HepG2 (cell line): Measurements from ENCODE around the gene ENO3. TPM values are rescaled to one million over a fixed set of nuclear protein-coding genes. Genes with fewer than 3 reads are reported as not detected.

ENCODE experiments used
- ATAC-seq: fragments of 200-7000 bp; cut with Tn5 transposase; 3 replicates; pipeline ENCODE4 v1.9.1; 2020; ENCODE audit warnings: mild to moderate bottlenecking, moderate library complexity
- BruUV-seq: library from RNA; stranded (reverse); fragments of 400-500 nt; replicated peaks from 2 replicates; lab custom pipeline; 2021; lab: Mats Ljungman, UMichigan
- CTCF ChIA-PET: fragments of 300-600 bp; formaldehyde crosslinking; extraction: SDS; loops from one replicate; lab custom pipeline; 2021; ENCODE audit warnings: low total read pairs, inconsistent platforms, low intra/inter-chr PET ratio; lab: Yijun Ruan, JAX
- POLR2A ChIA-PET: fragments of 350-600 bp; sonication (Branson Sonifier 250); formaldehyde crosslinking; loops from one replicate; lab custom pipeline; 2020; ENCODE audit warnings: antibody characterized with exemption, inconsistent platforms; lab: Yijun Ruan, JAX
- DNase-seq: peaks from one replicate; pipeline ENCODE4 v3.0.0-alpha.2; 2015; ENCODE audit warnings: low spot score
- FAIRE-seq: peaks from 3 replicates; lab custom pipeline; 2011; peaks lifted over from hg19 to GRCh38; lab: Jason Lieb, UNC
- H2AFZ ChIP-seq: one replicate; pipeline ENCODE4 v1.6.1; 2011; ENCODE audit warnings: low read length, inconsistent platforms
- H3K27ac ChIP-seq: fragments of 300-600 bp; 3 replicates; pipeline ENCODE4 v1.8.0; 2011; ENCODE audit warnings: mixed run types, mild to moderate bottlenecking, mixed read lengths, low read length, inconsistent platforms; ENCODE audit not compliant: insufficient read depth; ENCODE audit errors: extremely low read length
- H3K27me3 ChIP-seq, 2 experiments: fragments of 200-600 bp in 1 of 2; 2 replicates in 1 of 2; 3 replicates in 1 of 2; pipeline versions ENCODE4 v1.6.0 to v1.8.0; 2011; ENCODE audit warnings: low read length in 2 of 2, mild to moderate bottlenecking in 2 of 2, moderate library complexity in 2 of 2, inconsistent platforms in 1 of 2; ENCODE audit not compliant: insufficient read depth in 2 of 2, control insufficient read depth in 1 of 2
- H3K36me3 ChIP-seq, 2 experiments: fragments of 200-600 bp in 1 of 2; replicated peaks in 1 of 2; 2 replicates in 1 of 2; 3 replicates in 1 of 2; pipeline versions ENCODE4 v1.5.1 to v1.8.0; 2011; ENCODE audit warnings: low read length in 2 of 2, inconsistent platforms in 1 of 2; ENCODE audit not compliant: insufficient read depth in 2 of 2, control insufficient read depth in 1 of 2
- H3K4me1 ChIP-seq: 2 replicates; pipeline ENCODE4 v1.5.1; 2012; ENCODE audit warnings: low read length, inconsistent platforms; ENCODE audit not compliant: insufficient read depth
- H3K4me2 ChIP-seq: 2 replicates; pipeline ENCODE4 v1.6.0; 2011; ENCODE audit warnings: low read depth, low read length, inconsistent platforms
- H3K4me3 ChIP-seq, 3 experiments: fragments of 200-600 bp in 1 of 3; sonication (generic), shearing (Covaris generic) in 1 of 3; replicated peaks in 1 of 3; 2 replicates each; pipeline ENCODE4 v1.5.1; 2011 to 2016; ENCODE audit warnings: low read length in 3 of 3, inconsistent platforms in 2 of 3, low read depth in 2 of 3, mild to moderate bottlenecking in 2 of 3, control low read depth in 1 of 3, mixed read lengths in 1 of 3; ENCODE audit not compliant: insufficient read depth in 1 of 3
- H3K79me2 ChIP-seq: one replicate; pipeline ENCODE4 v1.6.1; 2011; ENCODE audit warnings: low read length, inconsistent platforms; ENCODE audit not compliant: insufficient read depth
- H3K9ac ChIP-seq: 2 replicates; pipeline ENCODE4 v1.6.0; 2011; ENCODE audit warnings: mild to moderate bottlenecking, low read depth, low read length, inconsistent platforms; ENCODE audit not compliant: insufficient read depth
- H3K9me3 ChIP-seq: 2 replicates; pipeline ENCODE4 v1.5.1; 2012; ENCODE audit warnings: mild to moderate bottlenecking, low read length
- H4K20me1 ChIP-seq: 2 replicates; pipeline ENCODE4 v1.6.0; 2011; ENCODE audit warnings: inconsistent platforms, mild to moderate bottlenecking, low read length, moderate library complexity; ENCODE audit not compliant: insufficient read depth
- PATZ1 ChIP-seq: sonication (generic); formaldehyde crosslinking; IDR thresholded peaks from 2 replicates; pipeline ENCODE4 v1.4.0; 2020; ENCODE audit warnings: missing genetic modification reagents
- ZNF792 ChIP-seq: IDR thresholded peaks from 2 replicates; pipeline ENCODE4 v1.6.1; 2016
- WGBS: methylation state at CpG from one replicate; pipeline ENCODE4 v1.1.6; 2017; ENCODE audit warnings: low lambda C conversion rate; 5-methylcytosine and 5-hydroxymethylcytosine counted together
- in situ Hi-C: cut with HindIII; loops from 2 replicates; pipeline ENCODE4 v1.10.0; 2017; ENCODE audit warnings: low pct_unique_long_range_greater_than_20kb; ENCODE audit not compliant: extremely low pct_ligation_motif_present
- intact Hi-C: fragments of 100-400 bp; cut with micrococcal nuclease; formaldehyde crosslinking; loops from one replicate; pipeline ENCODE4 v1.10.0; 2022; ENCODE audit not compliant: unreplicated experiment
- polyA plus RNA-seq, 8 experiments: library from polyadenylated mRNA; depleted of rRNA in 3 of 8; stranded (reverse) in 7 of 8; unstranded in 1 of 8; fragments of >200 nt; fragmentation: Illumina TruSeq in 4 of 8; extraction: Trizol in 4 of 8; gene quantifications; 2 replicates each; pipeline versions ENCODE4 v1.2.1 to v1.2.3, GENCODE V29; 2011 to 2016; ENCODE audit warnings: low read depth in 4 of 8, missing spikeins in 1 of 8, mixed read lengths in 1 of 8; ENCODE audit not compliant: insufficient read depth in 1 of 8
- total RNA-seq, 5 experiments: library from RNA; depleted of rRNA; stranded (reverse); fragments of >200 nt; fragmentation: Illumina TruSeq; extraction: Trizol; gene quantifications; 2 replicates each; pipeline ENCODE4 v1.2.3, GENCODE V29; 2016; ENCODE audit warnings: low read depth in 1 of 5
- TF ChIP-seq, protein P1 (sequence below): sonication (generic); formaldehyde crosslinking; IDR thresholded peaks from 2 replicates; pipeline ENCODE4 v1.4.0; 2020; ENCODE audit warnings: mild to moderate bottlenecking, missing genetic modification reagents
- TF ChIP-seq, protein P2 (sequence below): sonication (generic); IDR thresholded peaks from 2 replicates; pipeline ENCODE4 v1.6.1; 2016; ENCODE audit warnings: low read depth, borderline replicate concordance

Gene ENO3
- total and polyA plus RNA-seq, 2 of the 13 experiments (the other 11 are each of a cell fraction or from before 2014, with no cell fraction given): 59.8 to 69.8 TPM

DNA sequence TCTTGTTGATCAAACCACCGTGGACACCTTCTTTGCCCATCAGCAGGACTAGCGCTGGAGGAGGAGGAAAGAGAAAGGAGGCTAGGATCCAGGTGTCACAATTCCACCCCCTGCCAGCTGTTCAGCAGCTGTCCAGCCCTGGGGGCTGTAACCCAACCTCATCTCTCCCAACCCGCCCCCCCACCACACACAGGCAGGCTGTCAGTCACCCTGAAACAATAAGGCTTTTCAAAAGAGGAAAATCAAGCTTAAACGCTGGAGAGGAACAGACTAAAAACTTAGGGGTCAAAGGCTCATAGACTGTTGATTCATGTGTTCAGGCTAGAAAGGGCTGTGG is 5.0 kb upstream of the ENO3 start:
- peaks cover 44% of the 10 kb centered on the region for H3K4me1 ChIP-seq
- H3K36me3 ChIP-seq: peaks cover 18 to 37% of the 10 kb centered on the region in 2 experiments
- H3K4me3 ChIP-seq: peak overlapping the region; percentile 90 to 100 (median 100); a peak in 4 of 6 replicates
- no peaks in the 10 kb centered on the region for H3K9me3 ChIP-seq
- H3K79me2 ChIP-seq: peaks cover 57% of the 10 kb centered on the region
- peak overlapping the region; percentile 96 for H3K4me2 ChIP-seq
- no peak overlapping the region for H2AFZ ChIP-seq
- TF ChIP-seq, protein P1, sequence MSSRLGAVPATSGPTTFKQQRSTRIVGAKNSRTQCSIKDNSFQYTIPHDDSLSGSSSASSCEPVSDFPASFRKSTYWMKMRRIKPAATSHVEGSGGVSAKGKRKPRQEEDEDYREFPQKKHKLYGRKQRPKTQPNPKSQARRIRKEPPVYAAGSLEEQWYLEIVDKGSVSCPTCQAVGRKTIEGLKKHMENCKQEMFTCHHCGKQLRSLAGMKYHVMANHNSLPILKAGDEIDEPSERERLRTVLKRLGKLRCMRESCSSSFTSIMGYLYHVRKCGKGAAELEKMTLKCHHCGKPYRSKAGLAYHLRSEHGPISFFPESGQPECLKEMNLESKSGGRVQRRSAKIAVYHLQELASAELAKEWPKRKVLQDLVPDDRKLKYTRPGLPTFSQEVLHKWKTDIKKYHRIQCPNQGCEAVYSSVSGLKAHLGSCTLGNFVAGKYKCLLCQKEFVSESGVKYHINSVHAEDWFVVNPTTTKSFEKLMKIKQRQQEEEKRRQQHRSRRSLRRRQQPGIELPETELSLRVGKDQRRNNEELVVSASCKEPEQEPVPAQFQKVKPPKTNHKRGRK (CRISPR knock-in tag): no peak
- TF ChIP-seq PATZ1: peak; percentile 70
- TF ChIP-seq, protein P2, sequence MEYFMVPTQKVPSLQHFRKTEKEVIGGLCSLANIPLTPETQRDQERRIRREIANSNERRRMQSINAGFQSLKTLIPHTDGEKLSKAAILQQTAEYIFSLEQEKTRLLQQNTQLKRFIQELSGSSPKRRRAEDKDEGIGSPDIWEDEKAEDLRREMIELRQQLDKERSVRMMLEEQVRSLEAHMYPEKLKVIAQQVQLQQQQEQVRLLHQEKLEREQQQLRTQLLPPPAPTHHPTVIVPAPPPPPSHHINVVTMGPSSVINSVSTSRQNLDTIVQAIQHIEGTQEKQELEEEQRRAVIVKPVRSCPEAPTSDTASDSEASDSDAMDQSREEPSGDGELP: peak; percentile 43; the same call in 1 of the 2 replicates
- 0 out of 2 replicates have a peak, but pooled peaks have one; percentile 6 for TF ChIP-seq ZNF792 (CRISPR knock-in tag)
- 52% methylated on average over 4 of the region's 4 CpGs for WGBS
- H3K27me3 ChIP-seq: no peaks in the 10 kb centered on the region; a peak in 1 of 5 replicates
- H3K27ac ChIP-seq: peak overlapping the region; percentile 54
- in situ Hi-C loops (no loop called here), intact Hi-C loops (no loop called here)
- DNase-seq (no peak), ATAC-seq (no peak), FAIRE-seq (peak; percentile 39)
- peak overlapping the region; percentile 74 for H3K9ac ChIP-seq
- ChIA-PET POLR2A (interaction anchor here (1.2 to 10.0 kb wide), 3 partner anchors 21 to 224 kb away, joined by 3 to 273 read pairs (median 6); partner anchors contain the start of gene SPAG7), CTCF (no interaction called here)
- H4K20me1 ChIP-seq: peaks cover 33% of the 10 kb centered on the region
- no TSS peak for BruUV-seq
